GM12891 (cell line): ENCODE results near the gene VSX1.

Source experiments
- PAX5 ChIP-seq: IDR thresholded peaks from 2 replicates; pipeline ENCODE4 v1.6.1; 2011; ENCODE audit warnings: low read length, moderate library complexity, mild to moderate bottlenecking; ENCODE audit not compliant: insufficient read depth, severe bottlenecking
- POLR2A ChIP-seq: IDR thresholded peaks from 2 replicates; pipeline ENCODE4 v1.6.1; 2011; ENCODE audit warnings: low read depth, low read length, control low read depth
- POLR2AphosphoS5 ChIP-seq: IDR thresholded peaks from 2 replicates; pipeline ENCODE4 v1.6.1; 2011; ENCODE audit warnings: low read depth, low read length, control low read depth
- TAF1 ChIP-seq: IDR thresholded peaks from 2 replicates; pipeline ENCODE4 v1.6.1; 2011; ENCODE audit warnings: low read depth, low read length, control low read depth

DNA sequence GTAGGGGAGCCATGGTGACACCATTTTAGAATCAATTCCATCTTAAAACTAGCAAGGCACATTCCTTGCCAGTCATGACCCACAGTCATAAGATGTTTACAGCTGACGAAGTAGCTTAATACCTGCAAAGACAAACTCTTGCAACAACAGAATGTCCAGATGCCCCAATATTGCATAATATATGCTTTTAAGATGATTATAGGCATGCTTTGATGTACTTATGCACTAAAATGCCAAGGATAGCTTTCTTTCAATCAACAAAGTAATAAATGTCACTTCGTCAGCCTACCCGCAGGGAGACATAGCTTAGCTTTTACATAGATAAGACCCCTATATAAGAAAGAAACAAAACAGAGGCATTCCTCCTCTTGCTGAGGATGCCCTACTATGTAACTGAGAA, 50.7 kb downstream of the VSX1 start:
- TF ChIP-seq POLR2A (no peak), POLR2AphosphoS5 (no peak), TAF1 (no peak), PAX5 (no peak)
